SK-N-SH (cell line): ENCODE measurements around the gene RHOU. TPM values are rescaled to one million over a fixed set of nuclear protein-coding genes. Genes with fewer than 3 reads are reported as not detected.

Experiments
- CTCF ChIA-PET: fragments of 300-600, 350-600 bp; formaldehyde crosslinking; extraction: SDS; loops from one replicate; lab custom pipeline; 2021; lab: Yijun Ruan, JAX
- POLR2A ChIA-PET: fragments of 350-600 bp; sonication (Branson Sonifier 250); formaldehyde crosslinking; extraction: SDS; loops from one replicate; lab custom pipeline; 2020; ENCODE audit warnings: antibody characterized with exemption, inconsistent platforms; lab: Yijun Ruan, JAX
- DNase-seq: peaks from one replicate; pipeline ENCODE4 v3.0.0; 2012
- H2AFZ ChIP-seq: fragments of 200-600 bp; sonication (generic); 2 replicates; pipeline ENCODE4 v1.8.1; 2016; ENCODE audit warnings: antibody characterized with exemption, mild to moderate bottlenecking, low read depth
- H3F3A ChIP-seq: fragments of 200-600 bp; sonication (generic); replicated peaks from 2 replicates; pipeline ENCODE3; 2016; ENCODE audit warnings: antibody characterized with exemption, mild to moderate bottlenecking; ENCODE audit not compliant: insufficient read depth
- H3K27ac ChIP-seq, 2 experiments: fragments of 200-500 bp in 1 of 2; fragments of 200-600 bp in 1 of 2; sonication (Bioruptor generic) in 1 of 2; sonication (generic), shearing (Covaris generic) in 1 of 2; 2 replicates each; pipeline versions ENCODE4 v1.5.1 to v1.6.1; 2014 to 2016; ENCODE audit warnings: low read depth in 2 of 2, inconsistent platforms in 1 of 2, low read length in 1 of 2, mild to moderate bottlenecking in 1 of 2, mixed read lengths in 1 of 2
- H3K27me3 ChIP-seq: fragments of 200-600 bp; sonication (generic), shearing (Covaris generic); 2 replicates; pipeline ENCODE4 v1.6.1; 2016; ENCODE audit warnings: mixed run types; ENCODE audit not compliant: insufficient read depth
- H3K36me3 ChIP-seq, 2 experiments: fragments of 200-500 bp in 1 of 2; fragments of 200-600 bp in 1 of 2; sonication (Bioruptor generic) in 1 of 2; sonication (generic) in 1 of 2; replicated peaks in 1 of 2; 2 replicates each; pipeline versions ENCODE3 to v1.5.1; 2014 to 2016; ENCODE audit warnings: low read length in 1 of 2, mild to moderate bottlenecking in 1 of 2; ENCODE audit not compliant: insufficient read depth in 2 of 2, control insufficient read depth in 1 of 2
- H3K4me1 ChIP-seq, 2 experiments: fragments of 200-500 bp in 1 of 2; fragments of 200-600 bp in 1 of 2; sonication (Bioruptor generic) in 1 of 2; sonication (generic), shearing (Covaris generic) in 1 of 2; 2 replicates each; pipeline versions ENCODE4 v1.5.1 to v1.6.1; 2014 to 2016; ENCODE audit warnings: low read depth in 1 of 2, low read length in 1 of 2, mixed run types in 1 of 2; ENCODE audit not compliant: insufficient read depth in 2 of 2, control insufficient read depth in 1 of 2
- H3K4me2 ChIP-seq: fragments of 200-600 bp; sonication (generic), shearing (Covaris generic); 2 replicates; pipeline ENCODE4 v1.6.1; 2017; ENCODE audit warnings: mixed run types
- H3K4me3 ChIP-seq, 2 experiments: fragments of 200-500 bp in 1 of 2; fragments of 200-600 bp in 1 of 2; sonication (Bioruptor generic) in 1 of 2; sonication (generic), shearing (Covaris generic) in 1 of 2; 2 replicates each; pipeline versions ENCODE4 v1.5.1 to v1.8.1; 2014 to 2016; ENCODE audit warnings: low read depth in 2 of 2, inconsistent platforms in 1 of 2, low read length in 1 of 2, mild to moderate bottlenecking in 1 of 2, mixed read lengths in 1 of 2, moderate library complexity in 1 of 2
- H3K79me2 ChIP-seq: fragments of 200-600 bp; sonication (generic); 2 replicates; pipeline ENCODE4 v1.8.1; 2017; ENCODE audit warnings: mild to moderate bottlenecking; ENCODE audit not compliant: insufficient read depth
- H3K9ac ChIP-seq: fragments of 200-600 bp; sonication (generic); 2 replicates; pipeline ENCODE4 v1.6.1; 2017; ENCODE audit warnings: mixed run types
- H3K9me2 ChIP-seq: fragments of 200-600 bp; sonication (generic); 2 replicates; pipeline ENCODE4 v1.6.1; 2017; ENCODE audit warnings: mixed run types
- H3K9me3 ChIP-seq: fragments of 200-600 bp; sonication (generic); 2 replicates; pipeline ENCODE4 v1.6.1; 2017; ENCODE audit warnings: mixed run types, mild to moderate bottlenecking, moderate library complexity
- H4K20me1 ChIP-seq: fragments of 200-600 bp; sonication (generic); 2 replicates; pipeline ENCODE4 v1.6.1; 2017; ENCODE audit warnings: mild to moderate bottlenecking, mixed run types; ENCODE audit not compliant: insufficient read depth
- EP300 ChIP-seq, 2 experiments: IDR thresholded peaks; 2 replicates each; pipeline versions ENCODE4 v1.4.0 to v1.6.1; 2012; ENCODE audit warnings: borderline replicate concordance in 1 of 2, low read depth in 1 of 2, low read length in 1 of 2
- FOSL2 ChIP-seq: IDR thresholded peaks from 2 replicates; pipeline ENCODE4 v1.4.0; 2012; ENCODE audit warnings: low read depth, mild to moderate bottlenecking, moderate library complexity, borderline replicate concordance
- FOXJ3 ChIP-seq: sonication (generic); formaldehyde crosslinking; IDR thresholded peaks from 2 replicates; pipeline ENCODE4 v1.5.1; 2020; ENCODE audit warnings: mild to moderate bottlenecking, missing genetic modification reagents
- FOXM1 ChIP-seq: IDR thresholded peaks from 2 replicates; pipeline ENCODE4 v1.4.0; 2012; ENCODE audit warnings: low read depth, mild to moderate bottlenecking
- MEF2A ChIP-seq: IDR thresholded peaks from 2 replicates; pipeline ENCODE4 v1.4.0; 2012; ENCODE audit warnings: low read depth, borderline replicate concordance
- MXI1 ChIP-seq: IDR thresholded peaks from 2 replicates; pipeline ENCODE4 v1.6.1; 2012; ENCODE audit warnings: mild to moderate bottlenecking, low read depth, low read length, improper control_type of control experiment
- PBX3 ChIP-seq: IDR thresholded peaks from 2 replicates; pipeline ENCODE4; 2012
- RCOR1 ChIP-seq: fragments of 150-350 bp; IDR thresholded peaks from 2 replicates; pipeline ENCODE4 v1.6.1; 2017; ENCODE audit warnings: antibody characterized with exemption, low read length
- REST ChIP-seq: IDR thresholded peaks from 2 replicates; pipeline ENCODE4 v1.6.1; 2012; ENCODE audit warnings: mild to moderate bottlenecking, low read depth, low read length, moderate library complexity
- RXRA ChIP-seq: IDR thresholded peaks from 2 replicates; pipeline ENCODE4 v1.4.0; 2012; ENCODE audit warnings: low read depth, mild to moderate bottlenecking, borderline replicate concordance
- SIN3A ChIP-seq: IDR thresholded peaks from 2 replicates; pipeline ENCODE4 v1.6.1; 2012; ENCODE audit warnings: low read depth, mild to moderate bottlenecking, low read length, moderate library complexity, borderline replicate concordance
- SMC3 ChIP-seq: IDR thresholded peaks from 2 replicates; pipeline ENCODE4 v1.6.1; 2012; ENCODE audit warnings: low read depth, low read length, improper control_type of control experiment
- TAF1 ChIP-seq: IDR thresholded peaks from 2 replicates; pipeline ENCODE4 v1.6.1; 2012; ENCODE audit warnings: low read depth, mild to moderate bottlenecking, low read length, moderate library complexity, borderline replicate concordance
- TEAD4 ChIP-seq: IDR thresholded peaks from 2 replicates; pipeline ENCODE4 v1.4.0; 2012; ENCODE audit warnings: mild to moderate bottlenecking, borderline replicate concordance; ENCODE audit not compliant: insufficient read depth
- USF1 ChIP-seq: IDR thresholded peaks from 2 replicates; pipeline ENCODE4 v1.4.0; 2012; ENCODE audit warnings: low read depth, borderline replicate concordance
- USF2 ChIP-seq: fragments of 150-350 bp; IDR thresholded peaks from 2 replicates; pipeline ENCODE4 v1.6.1; 2017; ENCODE audit warnings: antibody characterized with exemption, low read length, low read depth, borderline replicate concordance
- ZBTB33 ChIP-seq: IDR thresholded peaks from 2 replicates; pipeline ENCODE4 v1.4.0; 2012; ENCODE audit warnings: low read depth, borderline replicate concordance
- WGBS: methylation state at CpG from one replicate; pipeline ENCODE4 v1.1.6; 2017; ENCODE audit warnings: low lambda C conversion rate; 5-methylcytosine and 5-hydroxymethylcytosine counted together
- polyA plus RNA-seq, 3 experiments: library from polyadenylated mRNA; depleted of rRNA; stranded (reverse); fragments of >200 nt; gene quantifications; 2 replicates each; pipeline ENCODE4 v1.2.3, GENCODE V29; 2012

RHOU gene
- polyA plus RNA-seq, 1 of the 3 experiments (the other 2 are of a cell fraction): 0.36 TPM

- TF ChIP-seq FOXM1: no peak
These were observed 12.0 kb upstream of the RHOU start (continued) for GRCh38 chr1:228723287-228723686.

GRCh38 chr1:228723921-228724320 lies 11.4 kb upstream of the RHOU start:
- Histone ChIP-seq H2AFZ (no peak overlapping the region), H3K9ac (no peak overlapping the region)
- 77% methylated on average over 6 of the region's 6 CpGs for WGBS
- TF ChIP-seq RCOR1 (no peak), RXRA (no peak), ZBTB33 (no peak), MEF2A (no peak), FOSL2 (no peak), MXI1 (no peak), TEAD4 (no peak), EP300 (IDR thresholded peaks at IDR 0.05; ENCODE audit: borderline replicate concordance in 1 of 2, low read depth in 1 of 2, low read length in 1 of 2) (no peak), SIN3A (no peak), USF2 (no peak), PBX3 (no peak), USF1 (no peak), TAF1 (no peak), FOXJ3 (CRISPR knock-in tag) (no peak), REST (no peak), SMC3 (no peak)
- TF ChIP-seq, all 33 proteins: peak for 0
- no peaks in the 10 kb centered on the region for H3F3A ChIP-seq
- no peak overlapping the region for H3K27ac ChIP-seq
- H3K4me2 ChIP-seq: no peak overlapping the region
- DNase-seq: no peak
- H3K27me3 ChIP-seq: no peaks in the 10 kb centered on the region
- CTCF ChIA-PET: no interaction called here
- no peaks in the 10 kb centered on the region for H3K9me3 ChIP-seq
- no peaks in the 10 kb centered on the region for H3K36me3 ChIP-seq
- no peaks in the 10 kb centered on the region for H3K79me2 ChIP-seq
- H3K9me2 ChIP-seq: no peaks in the 10 kb centered on the region
- POLR2A ChIA-PET: no interaction called here
- peaks cover 0 to 2% of the 10 kb centered on the region in 2 experiments; a peak in 1 of 4 replicates for H3K4me1 ChIP-seq
- H4K20me1 ChIP-seq: no peaks in the 10 kb centered on the region
- H3K4me3 ChIP-seq: no peak overlapping the region
